Astrocyte of the cerebellum (primary cell): ENCODE results near the gene PIGP.

Source experiments
- DNase-seq: peaks from one replicate; pipeline ENCODE4 v3.0.0-alpha.2; 2011; ENCODE audit warnings: low read depth
- H3K4me3 ChIP-seq: 2 replicates; pipeline ENCODE4 v1.5.1; 2011; ENCODE audit warnings: mild to moderate bottlenecking, low read depth, low read length, moderate library complexity
- in situ Hi-C: cut with HindIII; loops from 2 replicates; pipeline ENCODE4 v1.10.0; 2017; ENCODE audit warnings: low sequenced_read_pairs
- TF ChIP-seq, protein P1 (sequence below): IDR thresholded peaks from 2 replicates; pipeline ENCODE4 v1.5.1; 2012; ENCODE audit warnings: low read length, low read depth, moderate library complexity, mild to moderate bottlenecking; ENCODE audit errors: missing control alignments

Gene PIGP

DNA sequence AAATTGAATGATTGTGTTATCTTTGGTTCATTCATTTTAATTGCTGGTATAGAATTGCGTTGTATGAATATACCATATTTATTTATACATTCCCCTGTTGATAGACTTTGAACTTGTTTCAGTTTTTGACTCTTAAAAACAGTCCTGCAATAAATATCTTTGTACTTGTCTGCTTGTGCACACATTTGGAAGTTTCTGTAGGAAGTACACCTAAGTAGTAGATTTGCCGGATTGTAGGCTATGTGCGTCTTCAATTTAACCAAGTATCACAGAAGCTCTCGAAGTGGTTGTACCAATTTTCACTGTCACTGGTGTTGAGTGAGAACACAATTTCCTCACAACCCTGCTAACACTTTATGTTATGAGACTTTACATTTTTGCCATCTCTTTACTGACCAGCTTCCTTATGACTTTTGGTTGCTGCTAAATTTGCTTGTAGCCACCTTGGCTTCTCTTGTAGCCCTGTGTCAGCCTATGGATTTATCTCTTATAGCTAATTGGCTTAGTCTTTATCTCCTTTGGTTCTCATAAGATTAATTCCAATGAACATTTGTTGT, 2.4 kb upstream of the PIGP start:
- TF ChIP-seq, protein P1, sequence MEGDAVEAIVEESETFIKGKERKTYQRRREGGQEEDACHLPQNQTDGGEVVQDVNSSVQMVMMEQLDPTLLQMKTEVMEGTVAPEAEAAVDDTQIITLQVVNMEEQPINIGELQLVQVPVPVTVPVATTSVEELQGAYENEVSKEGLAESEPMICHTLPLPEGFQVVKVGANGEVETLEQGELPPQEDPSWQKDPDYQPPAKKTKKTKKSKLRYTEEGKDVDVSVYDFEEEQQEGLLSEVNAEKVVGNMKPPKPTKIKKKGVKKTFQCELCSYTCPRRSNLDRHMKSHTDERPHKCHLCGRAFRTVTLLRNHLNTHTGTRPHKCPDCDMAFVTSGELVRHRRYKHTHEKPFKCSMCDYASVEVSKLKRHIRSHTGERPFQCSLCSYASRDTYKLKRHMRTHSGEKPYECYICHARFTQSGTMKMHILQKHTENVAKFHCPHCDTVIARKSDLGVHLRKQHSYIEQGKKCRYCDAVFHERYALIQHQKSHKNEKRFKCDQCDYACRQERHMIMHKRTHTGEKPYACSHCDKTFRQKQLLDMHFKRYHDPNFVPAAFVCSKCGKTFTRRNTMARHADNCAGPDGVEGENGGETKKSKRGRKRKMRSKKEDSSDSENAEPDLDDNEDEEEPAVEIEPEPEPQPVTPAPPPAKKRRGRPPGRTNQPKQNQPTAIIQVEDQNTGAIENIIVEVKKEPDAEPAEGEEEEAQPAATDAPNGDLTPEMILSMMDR: no peak
- in situ Hi-C loops: no loop called here
- no peak for DNase-seq
- H3K4me3 ChIP-seq: no peak overlapping the region

DNA sequence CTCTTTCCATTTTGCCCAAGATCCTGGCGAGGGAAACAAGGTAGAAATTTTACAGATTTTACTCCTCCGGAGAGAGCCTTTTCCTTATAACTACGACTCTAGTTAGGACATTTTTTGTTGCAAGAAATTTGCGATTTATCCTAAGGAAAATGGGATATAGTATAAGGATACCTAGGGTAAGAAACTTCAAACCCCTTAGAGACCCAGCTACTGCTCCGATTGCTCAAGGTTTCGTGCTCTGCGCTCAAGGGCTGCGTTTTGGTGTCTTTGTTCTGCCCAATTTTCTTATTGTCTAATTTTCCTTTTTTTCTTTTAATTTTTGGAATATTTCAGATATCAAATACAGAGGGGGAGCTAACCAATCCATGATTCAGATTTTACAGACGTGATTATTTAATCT, 1.7 kb upstream of the PIGP start:
- DNase-seq: no peak
- in situ Hi-C loops: no loop called here
- TF ChIP-seq, protein P1: no peak
- peak overlapping the region; percentile 88 for H3K4me3 ChIP-seq

DNA sequence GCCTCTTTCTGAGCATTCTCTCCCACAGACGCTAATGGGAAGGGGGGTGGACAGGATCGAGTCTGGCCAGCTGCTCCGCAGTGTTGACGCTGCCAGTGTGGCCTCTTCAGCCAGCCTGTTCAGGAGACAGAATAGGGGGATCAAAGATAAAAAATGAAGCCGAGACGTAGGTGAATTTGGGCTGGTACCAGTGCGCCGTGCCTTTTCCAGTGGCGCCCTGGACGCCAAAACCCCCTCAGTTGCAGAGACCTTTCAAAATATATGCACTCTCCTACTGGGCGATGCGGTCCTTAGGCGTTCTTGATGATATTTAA, 1.3 kb upstream of the PIGP start:
- in situ Hi-C loops: no loop called here
- no peak for DNase-seq
- TF ChIP-seq, protein P1: no peak

DNA sequence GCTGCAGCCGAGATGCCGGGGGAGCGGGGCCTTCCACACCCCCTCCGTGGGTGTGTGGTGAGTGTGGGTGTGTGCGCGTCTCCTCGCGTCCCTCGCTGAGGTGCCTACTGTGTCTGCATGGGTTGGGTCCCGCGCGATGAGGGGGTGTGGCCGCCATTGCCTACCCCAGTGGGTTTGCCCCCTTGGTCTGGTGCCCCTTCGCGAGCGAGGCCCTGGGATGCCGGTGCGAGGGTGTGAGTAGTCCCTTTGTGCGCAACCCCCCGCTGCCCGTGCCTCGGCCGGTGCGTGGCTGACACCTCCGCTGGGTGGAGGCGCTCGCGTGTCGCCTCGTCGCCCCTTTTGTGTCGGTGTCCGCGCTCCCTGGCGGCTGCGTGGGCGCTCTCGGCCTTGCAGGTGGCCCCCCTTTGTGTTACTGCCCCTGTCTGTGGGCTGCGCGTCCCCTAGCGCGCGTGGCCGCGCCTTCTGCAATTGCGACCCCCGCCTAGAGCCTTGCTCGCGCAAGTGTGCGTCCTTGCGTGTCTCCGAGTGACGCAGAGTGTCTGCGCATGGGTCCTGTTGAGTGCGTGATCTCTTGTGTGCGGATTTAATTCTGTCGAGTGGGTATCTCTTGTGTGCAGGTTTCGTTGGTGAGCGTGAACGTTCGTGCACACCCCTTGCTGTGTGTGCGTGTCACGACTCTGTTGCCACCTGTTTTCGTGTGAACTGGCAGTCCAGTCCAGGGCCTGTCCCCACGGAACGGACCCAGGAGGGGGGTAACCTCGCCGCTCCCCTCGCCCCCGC, 736 bp upstream of the PIGP start:
- peak overlapping the region; percentile 88 for H3K4me3 ChIP-seq
- in situ Hi-C loops: no loop called here
- TF ChIP-seq, protein P1: no peak
- DNase-seq: no peak

More for the DNA sequence above, 1.3 kb upstream of the PIGP start:
- peak overlapping the region; percentile 88 for H3K4me3 ChIP-seq

DNA sequence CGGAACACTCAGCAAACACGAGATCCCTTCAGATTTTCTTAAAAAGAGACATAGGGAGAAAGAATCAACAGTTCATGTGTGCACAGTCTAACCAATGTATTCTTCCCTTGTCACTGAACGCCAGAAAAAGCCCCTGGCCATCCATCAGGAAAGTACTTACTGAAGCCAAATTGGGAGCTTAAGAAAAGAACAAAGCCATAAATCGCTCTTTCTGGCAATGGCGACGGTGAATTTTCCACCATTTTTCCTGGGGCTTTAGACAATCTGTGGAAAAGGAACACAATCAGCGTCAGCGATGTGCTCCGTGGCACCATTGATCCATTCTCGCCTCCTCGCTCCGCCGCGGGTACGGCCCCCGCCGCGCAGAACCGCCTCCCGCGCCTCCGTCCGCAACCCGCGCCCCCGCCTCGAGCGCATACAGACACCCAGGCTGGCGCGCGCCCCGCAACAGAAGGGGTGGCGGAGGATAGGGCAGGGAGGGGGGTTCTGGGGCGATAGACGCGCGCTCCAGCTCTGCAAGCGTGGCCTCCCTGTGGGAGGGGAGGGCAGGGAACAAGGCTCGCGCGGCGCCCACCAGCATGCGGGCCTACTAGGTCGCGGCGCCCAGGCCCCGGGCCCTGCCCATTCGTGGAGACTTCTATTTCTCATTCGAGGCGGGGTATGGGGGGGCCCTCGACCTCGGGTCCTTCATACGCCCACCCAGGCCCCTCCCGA, 440 bp downstream of the PIGP start:
- in situ Hi-C loops: no loop called here
- TF ChIP-seq, protein P1: no peak
- H3K4me3 ChIP-seq: peak overlapping the region; percentile 58
- no peak for DNase-seq

DNA sequence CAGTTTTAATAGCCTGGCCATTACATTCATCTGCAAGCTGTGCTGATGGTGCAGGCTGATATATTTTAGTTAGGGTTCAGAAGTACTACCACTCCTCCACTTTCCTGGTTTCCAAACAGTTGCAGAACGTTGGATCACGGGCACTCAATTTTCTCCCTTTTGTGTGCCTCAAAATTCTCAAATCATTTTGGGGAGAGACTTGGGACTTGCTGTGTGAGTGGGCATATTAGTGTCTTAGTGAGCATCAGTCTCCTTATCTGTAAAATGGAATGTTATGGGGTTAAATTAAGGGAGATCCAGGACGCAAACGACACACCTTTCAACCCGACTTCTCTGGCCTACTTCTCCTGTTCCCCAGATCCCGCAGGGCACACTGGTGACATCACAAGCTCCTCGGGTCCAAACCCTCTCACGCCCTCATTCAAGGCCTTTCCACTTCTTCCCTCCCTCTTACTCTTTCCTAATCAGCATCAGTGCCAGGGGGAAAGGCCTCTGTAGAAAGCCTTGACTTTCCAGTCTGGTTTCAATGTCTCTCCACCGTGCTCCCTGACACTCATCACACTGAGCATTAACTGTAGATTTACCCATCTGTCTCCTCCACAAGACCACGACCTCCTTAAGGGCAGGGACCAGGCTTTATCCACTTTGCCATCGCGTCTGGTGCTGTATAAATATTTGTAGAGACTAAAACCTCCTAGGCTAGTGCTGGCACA, 1.2 kb downstream of the PIGP start:
- in situ Hi-C loops: no loop called here
- no peak for DNase-seq
- peak overlapping the region; percentile 58 for H3K4me3 ChIP-seq
- TF ChIP-seq, protein P1: no peak
